ENCODE measurements around the gene NPDC1.
A peak's percentile ranks its signal among the peaks of the same experiment; 100 is the strongest.
"Not testable (repeated sequence)": the region's sequence is repeated elsewhere in the genome, so short reads cannot be mapped to it uniquely, and the experiment has no call there.

Gene NPDC1

GRCh38 chr9:137038916-137039315 is 7.1 kb downstream of the NPDC1 start:
- DNase-seq = no peak

GRCh38 chr9:137037483-137037882 is 8.5 kb downstream of the NPDC1 start:
- DNase-seq = no peak

- DNase-seq = no peak
Observed at GRCh38 chr9:137037035-137037434, 8.9 kb downstream of the NPDC1 start.

DNA sequence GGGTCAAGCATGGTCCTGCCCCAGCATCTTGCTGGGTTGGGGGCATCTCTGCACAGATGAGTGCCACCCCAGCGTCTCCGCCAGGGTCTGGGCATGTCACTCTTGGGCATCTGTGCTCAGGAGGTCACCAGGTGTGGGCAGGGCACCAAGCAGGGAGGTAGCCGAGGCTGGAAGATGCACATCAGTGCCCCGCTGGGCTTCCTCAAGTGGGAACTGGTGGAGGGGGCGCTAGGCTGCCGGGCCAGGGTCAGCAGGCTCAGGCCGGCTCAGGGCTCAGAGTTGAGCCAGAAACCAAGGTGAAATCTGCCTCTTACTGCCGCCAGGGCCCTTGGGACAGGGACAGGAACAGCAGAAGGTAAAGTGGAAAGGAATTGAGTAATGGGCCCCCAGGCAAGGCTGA is 10.0 kb downstream of the NPDC1 start:
- no peak for DNase-seq

- DNase-seq = no peak
Observed at GRCh38 chr9:137035507-137035834, 10.5 kb downstream of the NPDC1 start.

- peak in 1 of 2 experiments; percentile 68 for DNase-seq
Observed at GRCh38 chr9:137034709-137035506, 11.1 kb downstream of the NPDC1 start.

- DNase-seq = peak in 1 of 2 experiments; percentile 29
Observed at GRCh38 chr9:137034039-137034708, 11.8 kb downstream of the NPDC1 start.

- not testable (repeated sequence) for DNase-seq
Observed at GRCh38 chr9:137033481-137033880, 12.5 kb downstream of the NPDC1 start.

GRCh38 chr9:137032858-137033257 is 13.1 kb downstream of the NPDC1 start:
- no peak for DNase-seq

GRCh38 chr9:137031904-137032640 is 13.9 kb downstream of the NPDC1 start, which contains the start of gene FUT7:
Gene FUT7 (minus strand): TSS chr9:137032088. CDS start chr9:137031991, 97 bp downstream.
- DNase-seq = no peak

DNA sequence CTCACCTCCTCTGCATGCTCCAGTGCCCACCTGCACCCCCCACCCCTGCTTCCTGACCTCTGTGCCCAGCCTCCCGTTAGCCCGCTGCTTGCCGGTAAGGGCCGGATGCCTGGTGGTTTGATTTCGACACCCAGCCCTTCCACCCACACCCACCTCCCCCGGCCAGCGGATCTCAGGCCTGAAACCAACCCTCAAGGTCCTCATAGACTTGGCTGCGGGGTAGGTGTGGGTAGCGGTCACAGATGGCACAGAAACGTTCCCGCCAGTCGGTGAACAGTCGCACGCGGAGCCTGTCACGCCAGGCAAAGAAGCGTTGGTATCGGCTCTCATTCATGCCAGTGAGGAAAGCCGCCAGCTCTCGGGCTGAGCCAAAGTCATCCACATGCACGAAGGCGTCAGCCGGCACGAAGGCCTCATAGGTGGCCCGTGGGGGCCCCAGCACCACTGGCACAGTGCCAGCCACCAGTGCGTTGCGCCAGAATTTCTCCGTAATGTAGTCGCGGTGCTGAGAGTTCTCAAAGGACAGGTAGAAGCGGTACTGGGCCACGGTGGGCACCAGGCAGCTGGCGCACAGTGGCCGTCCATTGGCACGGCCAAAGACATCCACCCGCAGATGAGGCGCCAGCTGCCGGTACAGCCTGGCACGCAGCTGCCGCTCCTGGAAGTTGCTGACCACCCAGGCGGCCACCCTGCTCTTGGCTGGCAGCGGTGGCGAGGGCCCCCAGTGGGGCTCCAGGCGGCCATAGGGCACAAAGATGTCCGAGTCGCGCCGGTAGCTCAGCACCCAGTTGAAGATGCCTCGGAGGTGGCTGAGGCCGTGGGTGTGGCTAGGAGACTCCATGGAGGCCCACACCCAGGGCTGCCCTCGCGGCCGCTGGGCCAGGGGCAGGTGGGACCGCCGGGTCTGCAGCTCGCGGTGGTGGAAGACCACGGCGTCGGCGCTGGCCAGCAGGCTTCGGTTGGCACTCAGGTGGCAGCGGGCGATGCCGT is 15.1 kb downstream of the NPDC1 start:
- DNase-seq = peak in 1 of 2 experiments; percentile 31

DNA sequence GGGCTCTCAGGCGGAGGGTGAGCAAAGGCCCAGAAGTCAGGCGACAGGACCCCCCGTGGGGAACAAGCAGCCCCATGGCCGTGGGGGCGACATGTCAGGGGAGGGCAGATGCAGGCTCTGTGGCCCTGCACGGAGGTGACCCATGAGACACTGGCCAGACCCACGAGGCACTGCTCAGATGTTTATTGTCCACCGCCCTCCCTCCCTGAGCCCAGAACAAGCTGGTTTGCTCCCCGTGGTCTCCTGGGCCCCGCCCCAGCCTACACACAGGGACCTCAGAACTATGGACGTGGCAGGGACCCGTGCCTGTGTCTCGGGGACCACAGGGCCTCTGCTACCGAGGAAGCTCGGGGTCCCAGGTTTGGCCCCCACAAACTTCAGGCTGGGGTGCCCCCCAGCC is 16.0 kb downstream of the NPDC1 start:
- no peak for DNase-seq

DNA sequence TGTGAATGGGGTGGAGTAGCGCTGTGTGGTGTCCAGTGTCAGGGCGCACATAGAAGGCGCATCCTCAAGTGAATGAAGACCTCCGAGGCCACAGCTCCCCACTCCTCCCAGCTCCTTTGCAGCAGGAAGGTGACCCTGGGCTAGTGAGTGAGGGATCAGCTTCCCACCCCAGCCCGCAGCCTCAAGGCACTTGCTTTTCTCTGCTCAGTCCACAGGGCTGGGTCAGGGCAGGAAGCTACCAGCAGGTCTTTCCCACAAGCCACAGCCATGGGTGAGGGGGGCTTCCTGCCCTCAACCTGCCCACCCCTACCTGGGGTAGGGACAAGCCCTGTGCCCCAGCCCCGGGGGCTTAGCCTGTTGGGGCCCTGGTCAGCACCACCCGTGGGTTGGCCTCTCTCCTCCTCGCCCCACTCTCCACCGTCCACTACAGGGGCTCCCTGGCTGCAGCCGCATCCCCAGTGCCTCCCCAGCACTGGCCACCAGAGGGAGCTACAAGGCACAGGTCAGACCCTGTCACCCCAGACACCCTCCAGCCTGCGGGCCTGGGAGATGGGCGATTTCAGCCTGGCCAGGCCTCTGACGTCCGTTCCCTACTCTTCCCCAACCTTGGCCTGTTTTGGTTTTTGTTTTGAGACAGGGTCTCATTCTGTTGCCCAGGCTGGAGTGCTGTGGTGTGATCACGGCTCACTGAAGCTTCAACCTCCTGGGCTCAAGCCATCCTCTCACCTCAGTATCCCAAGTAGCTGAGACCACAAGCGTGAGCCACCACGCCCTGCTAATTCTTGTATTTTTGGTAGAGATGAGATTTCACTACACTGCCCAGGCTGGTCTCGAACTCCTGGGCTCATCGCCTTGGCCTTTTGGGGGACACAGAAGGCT is 16.7 kb downstream of the NPDC1 start:
- DNase-seq = peak in 1 of 2 experiments; percentile 51

DNA sequence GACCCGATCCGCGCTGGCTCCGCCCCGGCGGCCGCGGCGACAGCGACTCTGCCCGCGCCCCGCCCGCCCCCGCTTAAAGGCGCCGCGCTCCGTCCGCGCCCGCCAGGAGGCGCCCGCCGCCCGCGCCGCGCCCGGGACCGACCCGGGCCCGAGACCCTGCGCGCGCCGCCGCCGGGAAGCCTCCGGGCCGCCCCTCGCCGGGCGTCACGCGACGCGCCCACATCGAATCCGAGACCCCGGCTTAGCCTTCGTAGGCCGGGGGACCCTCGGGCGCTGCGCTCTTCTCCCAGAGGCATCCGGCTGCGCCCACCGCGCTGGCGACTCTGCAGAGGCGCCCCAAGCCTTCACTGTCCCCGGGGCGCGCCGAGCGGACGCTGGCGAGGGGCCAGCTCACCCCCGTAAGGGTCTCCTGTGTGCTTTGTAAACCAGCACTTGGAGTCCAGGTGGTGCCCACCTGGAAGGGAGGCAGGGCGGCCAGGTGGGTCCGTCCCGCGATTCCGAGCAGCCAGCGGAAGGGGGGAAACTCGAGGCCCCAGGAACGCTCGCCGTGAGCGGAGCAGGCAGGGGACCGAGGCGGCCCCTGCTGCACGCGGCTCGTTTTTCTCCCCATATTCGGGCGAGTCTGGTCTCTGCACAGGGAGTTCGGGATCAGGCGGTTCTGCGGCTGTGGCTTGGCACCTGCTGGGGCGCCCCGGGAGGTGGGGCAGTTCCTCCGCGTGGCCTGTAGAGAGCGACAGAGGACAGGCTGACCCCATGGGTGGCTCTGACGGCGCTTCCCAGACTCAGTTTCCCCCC is 17.5 kb downstream of the NPDC1 start:
- DNase-seq = no peak

GRCh38 chr9:137027369-137028262 is 18.4 kb downstream of the NPDC1 start, which contains the start of gene ABCA2:
Gene ABCA2 (minus strand): TSS chr9:137028237. CDS start chr9:137028140, 97 bp downstream.
- no peak for DNase-seq

GRCh38 chr9:137026828-137027227 is 19.1 kb downstream of the NPDC1 start:
- no peak for DNase-seq

DNA sequence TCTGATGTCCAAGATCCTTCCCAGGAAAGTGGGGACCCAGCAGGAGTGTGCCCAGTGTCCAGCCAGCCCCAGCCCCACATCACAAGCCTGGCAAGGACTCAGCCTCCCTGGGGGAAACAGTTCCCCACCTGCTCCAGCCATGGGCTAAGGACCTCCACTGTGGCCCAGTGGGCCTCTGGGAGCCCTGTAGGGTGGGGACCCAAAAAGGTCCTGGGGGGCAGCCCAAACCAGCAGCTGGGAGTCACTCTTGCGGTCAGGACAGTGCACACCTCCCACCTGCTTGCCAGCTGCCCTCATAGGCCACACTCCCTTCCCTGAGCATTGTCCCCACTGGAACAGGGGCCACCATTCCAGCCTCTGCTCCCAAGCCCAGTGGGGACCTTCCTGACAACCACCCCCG is 19.6 kb downstream of the NPDC1 start:
- no peak for DNase-seq

DNA sequence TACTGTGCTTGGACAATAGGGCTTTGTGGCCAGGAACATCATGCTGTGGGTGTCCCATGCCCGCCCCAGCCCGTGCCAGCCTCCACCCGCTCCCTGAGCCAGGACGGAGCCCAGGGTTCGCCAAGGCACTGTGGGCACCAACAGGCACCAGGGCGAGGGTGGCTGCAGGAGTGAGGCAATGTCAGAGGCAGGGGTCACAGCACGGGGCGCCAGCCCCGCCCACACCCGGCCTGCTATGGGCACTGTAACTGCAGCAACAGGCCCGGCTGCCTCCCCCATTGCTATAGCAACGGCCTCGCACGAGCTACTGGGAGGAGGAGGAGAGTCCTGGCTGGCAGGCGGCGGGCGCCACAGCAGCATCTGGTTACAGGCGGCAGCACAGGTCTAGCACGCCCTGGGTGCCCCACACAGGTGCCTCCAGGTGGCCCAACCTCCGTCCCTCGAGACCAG is 20.4 kb downstream of the NPDC1 start:
- DNase-seq = peak in 1 of 2 experiments; percentile 24

DNA sequence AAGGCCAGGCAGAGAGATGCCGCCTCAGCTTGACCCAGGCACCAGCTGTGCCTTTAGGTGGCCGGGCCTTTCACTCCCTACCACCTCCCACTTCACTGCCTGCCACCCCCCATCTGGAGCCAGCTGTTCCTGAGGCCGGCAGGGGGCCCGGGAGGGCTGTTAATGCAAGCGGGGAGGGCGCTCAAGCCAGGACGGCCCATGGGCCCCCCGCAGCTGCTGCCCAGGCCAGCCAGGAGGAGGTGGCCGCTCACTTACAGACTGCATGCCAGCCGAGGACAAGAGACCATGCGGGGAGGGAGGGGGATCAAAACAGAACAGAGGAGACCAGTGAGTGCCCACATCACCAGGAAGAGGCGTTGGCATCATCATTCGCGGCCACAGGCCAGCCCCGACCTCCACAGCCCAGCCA is 22.4 kb downstream of the NPDC1 start:
- no peak for DNase-seq
